GM12873 (cell line): ENCODE measurements around the gene FANCE.

Experiments used
- CTCF ChIP-seq: IDR thresholded peaks from 2 replicates; pipeline ENCODE4 v1.5.1; 2012; ENCODE audit warnings: low read depth, mild to moderate bottlenecking, moderate library complexity, low read length, control low read depth; ENCODE audit not compliant: insufficient read depth; ENCODE audit errors: missing control alignments

FANCE gene

GRCh38 chr6:35461270-35461669 lies 9.1 kb downstream of the FANCE start:
- no peak for TF ChIP-seq CTCF

- no peak for TF ChIP-seq CTCF
Measured at GRCh38 chr6:35463292-35463691, 11.2 kb downstream of the FANCE start.

- no peak for TF ChIP-seq CTCF
Measured at GRCh38 chr6:35465646-35466045, 13.5 kb downstream of the FANCE start.

GRCh38 chr6:35468181-35468979 lies 16.2 kb downstream of the FANCE start, which contains the start of gene RPL10A:
Gene RPL10A (plus strand): TSS chr6:35468401. CDS start chr6:35468435, 34 bp downstream.
- peak; percentile 99 for TF ChIP-seq CTCF

GRCh38 chr6:35468980-35469750 lies 17.0 kb downstream of the FANCE start:
- no peak for TF ChIP-seq CTCF

GRCh38 chr6:35469751-35470662 lies 17.9 kb downstream of the FANCE start:
- no peak for TF ChIP-seq CTCF
